Measurements from ENCODE around the gene FOXJ1. TPM values are rescaled to one million over a fixed set of nuclear protein-coding genes. Genes with fewer than 3 reads are reported as not detected.

Gene FOXJ1
- total RNA-seq, 1 donor from 2014 or later, result 2.1 TPM

DNA sequence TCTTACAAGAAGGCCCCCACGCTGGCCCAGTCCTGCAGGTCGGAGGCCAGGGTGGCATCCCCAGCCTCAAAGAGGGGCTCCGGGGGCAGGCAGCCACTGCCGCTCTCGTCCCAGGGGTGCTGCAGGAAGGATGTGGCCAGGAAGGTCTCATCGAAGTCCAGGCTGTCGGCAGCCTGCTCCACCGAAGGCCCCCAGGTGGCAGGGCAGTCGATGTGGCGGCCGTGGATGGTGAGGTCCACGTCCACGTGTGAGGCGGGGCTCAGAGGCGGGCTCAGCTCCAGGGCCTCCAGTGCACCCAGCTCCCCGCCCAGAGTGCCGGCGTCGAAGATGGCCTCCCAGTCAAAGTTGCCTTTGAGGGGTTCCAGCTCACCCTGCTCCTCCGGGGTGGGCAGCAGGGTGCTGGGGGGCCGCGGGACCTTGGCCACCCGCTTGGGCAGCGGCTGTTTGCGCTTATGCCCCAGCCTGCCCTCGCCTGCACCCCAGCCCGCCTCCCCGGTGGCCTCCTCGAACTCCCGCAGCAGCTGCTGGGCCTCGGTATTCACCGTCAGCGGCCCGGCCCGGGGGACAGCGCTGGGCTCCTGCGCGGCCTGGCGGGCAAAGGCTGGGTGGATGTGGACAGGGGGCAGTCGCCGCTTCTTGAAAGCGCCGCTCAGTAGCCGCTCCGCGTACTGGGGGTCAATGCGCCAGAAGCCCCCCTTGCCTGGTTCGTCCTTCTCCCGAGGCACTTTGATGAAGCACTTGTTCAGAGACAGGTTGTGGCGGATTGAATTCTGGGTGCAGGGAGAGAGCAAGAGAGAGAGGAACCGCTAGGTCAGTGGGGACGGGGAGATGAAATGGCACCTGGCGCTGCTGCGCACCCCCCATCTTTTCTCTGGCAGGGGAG is 3.5 kb downstream of the FOXJ1 start:
- Mint-ChIP-seq H3K27ac (no peak overlapping the region), H3K27me3 (ENCODE audit: low read depth) (peaks cover 83% of the 10 kb centered on the region), H3K4me1 (peaks cover 65% of the 10 kb centered on the region), H3K9me3 (no peaks in the 10 kb centered on the region), H3K4me3 (peak overlapping the region; percentile 33), H3K36me3 (no peaks in the 10 kb centered on the region)
- TF ChIP-seq, protein P1, sequence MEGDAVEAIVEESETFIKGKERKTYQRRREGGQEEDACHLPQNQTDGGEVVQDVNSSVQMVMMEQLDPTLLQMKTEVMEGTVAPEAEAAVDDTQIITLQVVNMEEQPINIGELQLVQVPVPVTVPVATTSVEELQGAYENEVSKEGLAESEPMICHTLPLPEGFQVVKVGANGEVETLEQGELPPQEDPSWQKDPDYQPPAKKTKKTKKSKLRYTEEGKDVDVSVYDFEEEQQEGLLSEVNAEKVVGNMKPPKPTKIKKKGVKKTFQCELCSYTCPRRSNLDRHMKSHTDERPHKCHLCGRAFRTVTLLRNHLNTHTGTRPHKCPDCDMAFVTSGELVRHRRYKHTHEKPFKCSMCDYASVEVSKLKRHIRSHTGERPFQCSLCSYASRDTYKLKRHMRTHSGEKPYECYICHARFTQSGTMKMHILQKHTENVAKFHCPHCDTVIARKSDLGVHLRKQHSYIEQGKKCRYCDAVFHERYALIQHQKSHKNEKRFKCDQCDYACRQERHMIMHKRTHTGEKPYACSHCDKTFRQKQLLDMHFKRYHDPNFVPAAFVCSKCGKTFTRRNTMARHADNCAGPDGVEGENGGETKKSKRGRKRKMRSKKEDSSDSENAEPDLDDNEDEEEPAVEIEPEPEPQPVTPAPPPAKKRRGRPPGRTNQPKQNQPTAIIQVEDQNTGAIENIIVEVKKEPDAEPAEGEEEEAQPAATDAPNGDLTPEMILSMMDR (IDR thresholded peaks at IDR 0.05; ENCODE audit: unreplicated experiment), result no peak
- DNase-seq (ENCODE audit: low spot score in 2 of 2, unreplicated experiment in 2 of 2), result no peak

DNA sequence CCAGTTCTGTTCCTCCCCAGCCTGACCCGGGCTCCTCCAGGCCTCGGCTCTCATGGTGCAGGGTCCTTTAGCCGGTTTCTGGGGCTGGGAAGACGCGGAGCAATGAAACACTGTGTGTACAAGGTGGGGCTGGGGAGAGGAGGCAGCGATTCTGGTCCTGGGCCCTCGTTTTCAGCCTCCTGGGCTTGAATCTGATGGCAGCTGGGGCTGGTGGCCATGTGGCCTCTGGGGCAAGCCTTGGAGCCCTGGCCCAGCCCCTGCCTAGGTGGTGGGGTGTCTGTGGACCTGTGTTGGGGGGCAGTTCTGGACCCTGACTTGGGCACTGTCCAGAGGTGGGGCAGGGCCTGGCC is 4.1 kb downstream of the FOXJ1 start:
- H3K4me1 Mint-ChIP-seq, result peaks cover 62% of the 10 kb centered on the region

DNA sequence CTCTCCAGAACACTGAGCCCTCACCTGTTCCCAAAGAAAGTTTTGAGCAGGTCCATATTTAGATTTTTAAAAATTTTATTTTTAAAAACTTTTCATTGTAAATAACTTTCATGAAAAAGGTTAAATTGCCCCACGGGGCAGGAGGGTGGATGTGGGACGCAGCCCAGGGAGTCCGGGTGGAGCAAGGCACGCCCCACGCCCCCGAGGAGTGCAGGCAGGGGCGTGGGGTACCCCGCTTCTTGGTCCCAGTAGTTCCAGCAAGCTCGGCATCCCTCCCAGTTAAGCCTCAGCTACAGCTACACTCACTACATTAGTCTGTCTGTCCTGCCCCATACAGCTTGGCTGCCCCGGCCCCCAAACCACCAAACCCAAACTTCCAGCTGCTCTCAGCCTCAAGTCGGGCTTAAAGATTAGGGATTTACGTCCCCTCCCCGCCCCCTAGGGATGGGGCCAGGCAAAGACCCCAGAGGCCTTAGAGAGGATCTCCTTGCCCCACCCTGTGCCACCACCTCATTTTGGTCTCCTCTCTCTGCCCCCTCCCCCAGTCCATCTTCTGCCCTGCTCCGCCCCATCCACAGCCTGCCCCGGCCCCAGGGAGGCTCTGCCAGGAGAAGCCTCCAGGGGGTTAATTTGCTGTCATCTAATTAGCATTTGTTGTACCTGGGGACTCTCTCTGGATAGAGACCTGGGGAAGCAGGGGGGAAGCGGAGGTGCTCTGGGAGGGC is 4.6 kb downstream of the FOXJ1 start:
- Mint-ChIP-seq H3K9me3 (no peaks in the 10 kb centered on the region), H3K27me3 (ENCODE audit: low read depth) (peaks cover 81% of the 10 kb centered on the region), H3K4me1 (peaks cover 62% of the 10 kb centered on the region), H3K27ac (no peak overlapping the region), H3K4me3 (no peak overlapping the region), H3K36me3 (no peaks in the 10 kb centered on the region)
- TF ChIP-seq, protein P1 (IDR thresholded peaks at IDR 0.05; ENCODE audit: unreplicated experiment), result no peak
- DNase-seq (ENCODE audit: low spot score in 2 of 2, unreplicated experiment in 2 of 2), result no peak

More for the DNA sequence above, 4.1 kb downstream of the FOXJ1 start:
- DNase-seq (ENCODE audit: low spot score in 2 of 2, unreplicated experiment in 2 of 2), result no peak
- TF ChIP-seq, protein P1 (IDR thresholded peaks at IDR 0.05; ENCODE audit: unreplicated experiment), result no peak
- Mint-ChIP-seq H3K4me3 (no peak overlapping the region), H3K27me3 (ENCODE audit: low read depth) (peaks cover 80% of the 10 kb centered on the region), H3K9me3 (no peaks in the 10 kb centered on the region), H3K36me3 (no peaks in the 10 kb centered on the region), H3K27ac (no peak overlapping the region)

DNA sequence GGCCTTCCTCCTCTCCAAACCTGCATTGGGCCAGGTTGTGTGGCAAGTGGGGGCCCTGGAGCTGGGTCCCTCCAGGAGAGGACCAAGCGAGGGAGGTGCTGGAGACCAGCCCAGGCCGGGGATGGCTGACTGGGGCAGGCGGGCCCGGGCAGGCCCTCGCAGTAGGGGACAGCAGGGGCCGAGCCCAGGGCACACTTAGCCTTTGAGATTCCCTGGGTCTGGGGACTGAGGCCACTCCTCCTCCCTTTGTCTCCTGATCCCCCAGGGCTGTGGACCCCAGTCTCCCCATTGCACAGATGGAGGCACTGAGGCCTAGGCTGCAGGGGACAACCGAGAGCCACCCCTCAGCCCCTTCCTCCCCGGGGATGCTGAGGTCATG is 5.2 kb downstream of the FOXJ1 start:
- Mint-ChIP-seq H3K36me3 (no peaks in the 10 kb centered on the region), H3K4me1 (peaks cover 65% of the 10 kb centered on the region), H3K27ac (no peak overlapping the region), H3K27me3 (ENCODE audit: low read depth) (peaks cover 83% of the 10 kb centered on the region), H3K9me3 (no peaks in the 10 kb centered on the region), H3K4me3 (no peak overlapping the region)
- DNase-seq (ENCODE audit: low spot score in 2 of 2, unreplicated experiment in 2 of 2), result no peak
- TF ChIP-seq, protein P1 (IDR thresholded peaks at IDR 0.05; ENCODE audit: unreplicated experiment), result no peak

DNA sequence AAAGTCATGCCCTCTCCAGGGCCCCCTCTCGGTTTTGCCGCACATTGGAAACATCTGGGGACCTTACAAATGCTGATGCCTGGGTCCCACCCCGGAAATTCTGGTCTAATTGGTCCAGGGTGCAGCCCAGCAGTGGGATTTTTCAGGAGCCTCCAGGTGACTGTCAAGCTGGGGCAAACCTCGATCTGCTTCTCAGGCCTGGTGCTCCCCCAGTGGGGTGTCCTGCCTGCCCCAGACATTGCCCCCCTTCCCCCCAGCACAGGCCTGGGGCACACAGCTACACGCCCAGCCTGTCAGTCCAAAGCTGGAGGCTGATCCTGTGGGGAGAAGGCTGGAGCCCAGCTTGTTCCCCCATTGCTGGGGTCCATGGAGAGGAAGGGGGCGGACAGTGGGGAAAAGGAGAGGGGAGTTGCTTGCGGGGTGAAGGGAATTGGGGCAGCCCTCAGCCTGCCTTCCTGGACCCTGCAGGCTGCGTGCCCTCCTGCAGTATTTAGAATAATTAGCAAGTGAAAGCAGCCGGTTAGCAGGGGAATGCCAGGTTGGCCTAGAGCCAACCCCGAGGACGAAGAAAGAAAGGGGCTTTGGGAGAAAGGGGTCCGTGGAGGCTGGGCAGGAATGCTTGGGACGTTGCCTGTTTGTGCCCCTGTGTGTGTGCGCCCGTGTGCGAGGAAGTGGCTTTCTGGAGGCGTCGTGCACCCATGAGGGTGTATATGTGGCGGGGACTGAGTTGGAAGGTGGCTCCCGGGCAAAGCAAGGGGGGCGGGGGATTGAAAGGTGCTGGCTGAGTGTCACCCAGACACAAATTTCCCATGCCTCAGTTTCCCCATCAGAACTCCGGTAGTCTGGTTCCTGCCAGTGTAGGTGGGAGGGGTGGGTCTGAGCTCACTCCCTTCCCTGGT is 5.9 kb downstream of the FOXJ1 start:
- Mint-ChIP-seq H3K36me3 (no peaks in the 10 kb centered on the region), H3K4me3 (no peak overlapping the region), H3K9me3 (no peaks in the 10 kb centered on the region), H3K27ac (peak overlapping the region; percentile 14), H3K4me1 (peaks cover 66% of the 10 kb centered on the region), H3K27me3 (ENCODE audit: low read depth) (peaks cover 82% of the 10 kb centered on the region)
- TF ChIP-seq, protein P1 (IDR thresholded peaks at IDR 0.05; ENCODE audit: unreplicated experiment), result no peak
- no peak for DNase-seq (ENCODE audit: low spot score in 2 of 2, unreplicated experiment in 2 of 2)

Measured in mesothelial cell of epicardium (in vitro differentiated cells).